HG03521 (cell line): ENCODE data around the gene GREB1L.
"Not testable (repeated sequence)": the region's sequence is repeated elsewhere in the genome, so short reads cannot be mapped to it uniquely, and the experiment has no call there.

Experiments
- ATAC-seq: cut with Tn5 transposase; IDR thresholded peaks from one replicate; pipeline ENCODE4 v1.9.1; 2021; ENCODE audit warnings: mild to moderate bottlenecking, moderate library complexity; ENCODE audit not compliant: unreplicated experiment

GREB1L gene

GRCh38 chr18:21242141-21242779, at the start of gene GREB1L:
Gene GREB1L (plus strand): TSS chr18:21242232. CDS start chr18:21383519, 141,287 bp downstream.
- ATAC-seq, result no peak

GRCh38 chr18:21192308-21192624, 49.8 kb upstream of the GREB1L start:
- no peak for ATAC-seq

GRCh38 chr18:21194871-21195771, 46.9 kb upstream of the GREB1L start:
- no peak for ATAC-seq

- ATAC-seq, result no peak
Observed at GRCh38 chr18:21196426-21196825, 45.6 kb upstream of the GREB1L start.

GRCh38 chr18:21203126-21203525, 38.9 kb upstream of the GREB1L start:
- no peak for ATAC-seq

GRCh38 chr18:21203542-21204241, 38.3 kb upstream of the GREB1L start:
- ATAC-seq, result no peak

GRCh38 chr18:21205695-21206094, 36.3 kb upstream of the GREB1L start:
- no peak for ATAC-seq

- ATAC-seq, result no peak
Observed at GRCh38 chr18:21210278-21210677, 31.8 kb upstream of the GREB1L start.

GRCh38 chr18:21210784-21211183, 31.2 kb upstream of the GREB1L start:
- ATAC-seq, result no peak

- ATAC-seq, result not testable (repeated sequence)
Observed at GRCh38 chr18:21214409-21214808, 27.6 kb upstream of the GREB1L start.

GRCh38 chr18:21215490-21215889, 26.5 kb upstream of the GREB1L start:
- ATAC-seq, result no peak

- no peak for ATAC-seq
Observed at GRCh38 chr18:21218862-21219261, 23.2 kb upstream of the GREB1L start.

- ATAC-seq, result no peak
Observed at GRCh38 chr18:21230436-21230835, 11.6 kb upstream of the GREB1L start.

GRCh38 chr18:21241301-21242048, 557 bp upstream of the GREB1L start:
- ATAC-seq, result no peak

- no peak for ATAC-seq
Observed at GRCh38 chr18:21242780-21243401, 859 bp downstream of the GREB1L start.

- ATAC-seq, result no peak
Observed at GRCh38 chr18:21254576-21254975, 12.5 kb downstream of the GREB1L start.

- no peak for ATAC-seq
Observed at GRCh38 chr18:21255211-21255610, 13.2 kb downstream of the GREB1L start.

- no peak for ATAC-seq
Observed at GRCh38 chr18:21257386-21257785, 15.4 kb downstream of the GREB1L start.

GRCh38 chr18:21260621-21261020, 18.6 kb downstream of the GREB1L start:
- no peak for ATAC-seq

GRCh38 chr18:21261352-21261751, 19.3 kb downstream of the GREB1L start:
- no peak for ATAC-seq

- no peak for ATAC-seq
Observed at GRCh38 chr18:21262244-21262643, 20.2 kb downstream of the GREB1L start.
